Cardiac muscle cell (in vitro differentiated cells and primary cell): ENCODE measurements around the gene RNF182. TPM values are rescaled to one million over a fixed set of nuclear protein-coding genes. Genes with fewer than 3 reads are reported as not detected.
A peak's percentile ranks its signal among the peaks of the same experiment; 100 is the strongest.

Experiments used
- DNase-seq, 2 donors: peaks; one replicate each; pipeline versions ENCODE4 v3.0.0 to v3.0.0-alpha.2; 2010 to 2017; ENCODE audit warnings: low read depth in 1 of 2, low spot score in 1 of 2
- H3K27ac ChIP-seq: fragments of 200-600 bp; sonication (generic); 2 replicates; pipeline ENCODE4 v1.5.1; 2016
- H3K27me3 ChIP-seq: fragments of 200-600 bp; sonication (generic); 2 replicates; pipeline ENCODE4 v1.6.0; 2016; ENCODE audit warnings: control low read depth
- H3K36me3 ChIP-seq: fragments of 200-600 bp; sonication (generic); 2 replicates; pipeline ENCODE4 v1.5.1; 2016; ENCODE audit warnings: control low read depth
- H3K4me1 ChIP-seq: fragments of 200-600 bp; sonication (generic); 2 replicates; pipeline ENCODE4 v1.8.1; 2017; ENCODE audit warnings: low read depth, mild to moderate bottlenecking, mixed run types
- H3K4me3 ChIP-seq: fragments of 200-600 bp; sonication (generic); 2 replicates; pipeline ENCODE4 v1.5.1; 2016; ENCODE audit warnings: mild to moderate bottlenecking
- H3K9me3 ChIP-seq: fragments of 200-600 bp; sonication (generic); 2 replicates; pipeline ENCODE4 v1.5.1; 2017; ENCODE audit warnings: low read depth, mild to moderate bottlenecking, control low read depth
- polyA plus RNA-seq: library from polyadenylated mRNA; unstranded; fragments of >200 nt; fragmentation: Nextera tagmentation; extraction: Ambion mirVana; gene quantifications from 2 replicates; pipeline ENCODE4 v1.2.1, GENCODE V29; 2016
- total RNA-seq: library from RNA; depleted of rRNA; stranded (reverse); fragments of >200 nt; gene quantifications from 2 replicates; pipeline ENCODE4 v1.2.3, GENCODE V29; 2016
- TF ChIP-seq, protein P1 (sequence below): IDR thresholded peaks from 2 replicates; pipeline ENCODE4 v1.5.1; 2012; ENCODE audit warnings: low read depth, mild to moderate bottlenecking, low read length

RNF182 gene
- total and polyA plus RNA-seq, 2 experiments from 2014 or later: 1.1 to 1.3 TPM

DNA sequence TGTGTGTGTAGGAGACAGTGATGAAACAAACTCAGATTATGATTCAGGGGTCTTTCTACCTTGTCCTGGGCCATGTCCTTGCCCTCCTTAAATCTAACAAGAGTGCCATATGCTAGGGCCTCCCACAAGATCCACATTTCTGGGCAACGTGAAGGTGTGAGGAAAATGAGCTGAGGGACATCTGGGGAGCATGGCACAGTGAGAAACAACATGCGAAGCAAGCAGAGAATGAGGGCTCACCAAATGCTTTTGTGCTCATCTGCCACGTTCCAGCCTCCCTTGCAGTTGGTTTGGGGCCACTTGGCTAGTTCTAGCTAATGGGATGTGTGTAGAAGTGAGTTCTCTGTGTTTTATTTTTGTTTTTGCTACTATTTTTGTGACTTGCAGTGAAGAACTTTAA is 21.4 kb upstream of the RNF182 start:
- Histone ChIP-seq H3K4me3 (no peak overlapping the region), H3K9me3 (no peaks in the 10 kb centered on the region), H3K36me3 (no peaks in the 10 kb centered on the region), H3K27ac (no peak overlapping the region), H3K27me3 (peaks cover 16% of the 10 kb centered on the region), H3K4me1 (no peaks in the 10 kb centered on the region)
- TF ChIP-seq, protein P1, sequence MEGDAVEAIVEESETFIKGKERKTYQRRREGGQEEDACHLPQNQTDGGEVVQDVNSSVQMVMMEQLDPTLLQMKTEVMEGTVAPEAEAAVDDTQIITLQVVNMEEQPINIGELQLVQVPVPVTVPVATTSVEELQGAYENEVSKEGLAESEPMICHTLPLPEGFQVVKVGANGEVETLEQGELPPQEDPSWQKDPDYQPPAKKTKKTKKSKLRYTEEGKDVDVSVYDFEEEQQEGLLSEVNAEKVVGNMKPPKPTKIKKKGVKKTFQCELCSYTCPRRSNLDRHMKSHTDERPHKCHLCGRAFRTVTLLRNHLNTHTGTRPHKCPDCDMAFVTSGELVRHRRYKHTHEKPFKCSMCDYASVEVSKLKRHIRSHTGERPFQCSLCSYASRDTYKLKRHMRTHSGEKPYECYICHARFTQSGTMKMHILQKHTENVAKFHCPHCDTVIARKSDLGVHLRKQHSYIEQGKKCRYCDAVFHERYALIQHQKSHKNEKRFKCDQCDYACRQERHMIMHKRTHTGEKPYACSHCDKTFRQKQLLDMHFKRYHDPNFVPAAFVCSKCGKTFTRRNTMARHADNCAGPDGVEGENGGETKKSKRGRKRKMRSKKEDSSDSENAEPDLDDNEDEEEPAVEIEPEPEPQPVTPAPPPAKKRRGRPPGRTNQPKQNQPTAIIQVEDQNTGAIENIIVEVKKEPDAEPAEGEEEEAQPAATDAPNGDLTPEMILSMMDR: no peak
- no peak for DNase-seq

DNA sequence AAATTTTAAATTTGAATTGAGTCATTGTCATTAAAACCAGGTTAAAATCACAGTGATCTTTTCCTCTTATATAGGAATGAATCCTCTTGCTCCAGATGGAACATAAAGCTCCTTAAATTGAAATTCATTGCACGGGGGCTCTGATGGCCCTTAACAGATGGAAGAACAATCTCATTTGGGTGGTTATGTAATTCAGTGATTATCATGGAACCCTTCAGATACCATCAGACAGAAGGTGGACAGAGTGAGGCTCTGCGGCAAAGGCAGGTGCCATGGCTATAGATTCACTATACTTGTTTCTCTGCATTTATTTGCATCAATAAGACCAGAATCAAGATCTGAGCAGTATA is 17.8 kb upstream of the RNF182 start:
- Histone ChIP-seq H3K4me3 (no peak overlapping the region), H3K27ac (no peak overlapping the region), H3K9me3 (no peaks in the 10 kb centered on the region), H3K36me3 (no peaks in the 10 kb centered on the region), H3K4me1 (no peaks in the 10 kb centered on the region), H3K27me3 (peaks cover 16% of the 10 kb centered on the region)
- TF ChIP-seq, protein P1: no peak
- DNase-seq: no peak

DNA sequence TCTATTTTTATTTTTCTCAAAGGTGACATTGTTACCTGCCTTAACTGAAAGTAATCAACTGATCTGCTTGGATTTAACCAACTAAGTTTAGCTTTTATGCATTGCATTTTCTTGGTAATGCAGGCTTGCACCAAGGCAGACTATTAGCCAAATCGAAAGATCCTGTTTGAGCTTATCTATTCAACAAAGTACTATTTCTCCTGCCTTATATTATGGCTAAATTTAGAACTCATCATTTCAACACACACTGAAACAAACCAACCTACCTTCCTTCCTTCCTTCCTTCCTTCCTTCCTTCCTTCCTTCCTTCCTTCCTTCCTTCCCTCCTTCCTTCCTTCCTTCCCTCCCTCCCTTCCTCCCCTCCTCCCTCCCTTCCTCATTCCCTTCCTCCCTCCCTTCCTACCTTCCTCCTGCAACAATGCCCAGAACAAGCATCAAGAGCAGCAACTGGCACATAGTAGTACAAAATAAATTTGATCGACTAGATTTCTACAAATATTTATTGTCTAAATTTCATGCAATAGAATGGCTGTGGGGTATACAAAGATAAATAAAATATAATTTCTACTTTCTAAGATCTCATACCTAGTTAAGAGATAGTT is 17.0 kb upstream of the RNF182 start:
- no peak overlapping the region for H3K27ac ChIP-seq
- DNase-seq: no peak

DNA sequence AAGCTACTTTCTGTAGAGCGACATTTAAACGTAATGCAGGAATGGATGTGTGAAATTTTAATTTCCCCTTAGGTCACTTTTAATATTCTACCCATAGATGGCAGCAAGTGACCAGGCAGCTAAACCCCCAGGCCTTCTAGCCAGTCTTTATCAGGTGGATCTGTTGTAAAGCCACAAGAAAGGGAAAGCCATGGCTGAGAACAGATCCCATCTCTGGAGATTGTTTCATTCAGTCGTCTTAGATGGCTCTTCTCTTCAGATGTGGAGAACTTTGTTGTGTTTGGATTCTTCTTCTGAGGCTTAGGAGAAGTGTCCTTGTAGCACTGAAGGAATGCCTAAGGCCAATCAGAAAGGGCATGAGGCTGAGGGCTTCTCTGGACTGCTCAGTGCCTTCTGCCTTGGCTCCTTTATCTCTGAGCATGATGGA is 15.8 kb upstream of the RNF182 start:
- TF ChIP-seq, protein P1: peak; percentile 66
- Histone ChIP-seq H3K4me3 (no peak overlapping the region), H3K4me1 (no peaks in the 10 kb centered on the region), H3K27me3 (peaks cover 16% of the 10 kb centered on the region), H3K36me3 (no peaks in the 10 kb centered on the region), H3K9me3 (no peaks in the 10 kb centered on the region), H3K27ac (no peak overlapping the region)
- DNase-seq: peak; percentile 69 to 77

More for the DNA sequence above, 17.0 kb upstream of the RNF182 start:
- Histone ChIP-seq H3K36me3 (no peaks in the 10 kb centered on the region), H3K4me3 (no peak overlapping the region), H3K4me1 (no peaks in the 10 kb centered on the region), H3K27me3 (peaks cover 16% of the 10 kb centered on the region), H3K9me3 (no peaks in the 10 kb centered on the region)
- TF ChIP-seq, protein P1: no peak

DNA sequence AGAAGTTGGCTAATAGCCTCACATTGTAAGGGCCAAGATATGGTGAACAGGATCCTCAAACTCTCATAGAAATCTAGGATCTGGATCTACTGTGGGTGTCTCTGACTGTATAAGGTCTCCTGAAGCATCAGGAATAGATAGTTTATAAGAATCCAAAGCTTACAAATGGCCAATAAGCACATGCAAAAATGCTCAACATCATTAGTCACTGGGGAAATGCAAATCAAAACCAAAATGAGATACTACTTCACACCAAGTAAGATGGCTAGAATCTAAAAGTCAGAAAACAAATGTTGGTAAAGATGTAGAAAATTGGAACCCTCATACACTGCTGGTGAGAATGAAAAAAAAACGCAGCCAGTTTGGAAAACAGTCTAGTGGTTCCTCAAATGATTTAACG is 14.3 kb upstream of the RNF182 start:
- DNase-seq: no peak
- Histone ChIP-seq H3K27me3 (peaks cover 16% of the 10 kb centered on the region), H3K27ac (no peak overlapping the region), H3K4me1 (no peaks in the 10 kb centered on the region), H3K4me3 (no peak overlapping the region), H3K36me3 (no peaks in the 10 kb centered on the region), H3K9me3 (no peaks in the 10 kb centered on the region)
- TF ChIP-seq, protein P1: no peak
